WTC11 (cell line): ENCODE data around the gene AGBL1. TPM values are rescaled to one million over a fixed set of nuclear protein-coding genes. Genes with fewer than 3 reads are reported as not detected.

Experiments
- ATAC-seq: fragments of 200-7000 bp; cut with Tn5 transposase; 2 replicates; pipeline ENCODE4 v1.10.0; 2021; ENCODE audit warnings: mild to moderate bottlenecking, moderate library complexity
- CTCF ChIA-PET: fragments of 300-600 bp; sonication (Branson Sonifier 250); formaldehyde crosslinking; loops from one replicate; lab custom pipeline; 2021; ENCODE audit warnings: antibody characterized with exemption; lab: Charles Lee
- POLR2A ChIA-PET: fragments of 350-600 bp; sonication (Branson Sonifier 250); formaldehyde crosslinking; loops from one replicate; lab custom pipeline; 2021; ENCODE audit warnings: antibody characterized with exemption; lab: Charles Lee
- DNase-seq: peaks from one replicate; pipeline ENCODE4 v3.0.0; 2021; ENCODE audit warnings: low spot score
- H3K27ac Mint-ChIP-seq: 2 replicates; pipeline ENCODE4 v1.8.0; 2021; ENCODE audit warnings: mixed read lengths
- H3K27me3 Mint-ChIP-seq: 2 replicates; pipeline ENCODE4 v1.8.0; 2021; ENCODE audit warnings: low read depth, mild to moderate bottlenecking, moderate library complexity, mixed read lengths
- H3K36me3 Mint-ChIP-seq: 2 replicates; pipeline ENCODE4 v1.8.0; 2021; ENCODE audit warnings: mixed read lengths
- H3K4me1 Mint-ChIP-seq: 2 replicates; pipeline ENCODE4 v1.8.0; 2022; ENCODE audit warnings: mixed read lengths
- H3K4me3 Mint-ChIP-seq: 2 replicates; pipeline ENCODE4 v1.8.0; 2021; ENCODE audit warnings: mild to moderate bottlenecking, moderate library complexity, mixed read lengths
- H3K9me3 Mint-ChIP-seq: 2 replicates; pipeline ENCODE4 v1.8.0; 2021; ENCODE audit warnings: mixed read lengths
- ATF1 ChIP-seq: sonication (generic); formaldehyde crosslinking; IDR thresholded peaks from 2 replicates; pipeline ENCODE4 v1.8.1; 2023; ENCODE audit warnings: mild to moderate bottlenecking, moderate library complexity, missing genetic modification reagents
- EMX1 ChIP-seq: fragments of 250-450 bp; sonication (Bioruptor Pico); IDR thresholded peaks from 2 replicates; pipeline ENCODE4 v1.8.0; 2021; ENCODE audit warnings: mild to moderate bottlenecking
- ESRRA ChIP-seq: sonication (generic); formaldehyde crosslinking; IDR thresholded peaks from 2 replicates; pipeline ENCODE4 v1.8.1; 2022; ENCODE audit warnings: mild to moderate bottlenecking, missing genetic modification reagents, borderline replicate concordance
- ETV6 ChIP-seq: sonication (generic); formaldehyde crosslinking; IDR thresholded peaks from 2 replicates; pipeline ENCODE4 v1.8.1; 2022; ENCODE audit warnings: mild to moderate bottlenecking, missing genetic modification reagents
- FOXJ3 ChIP-seq: sonication (generic); formaldehyde crosslinking; IDR thresholded peaks from 2 replicates; pipeline ENCODE4 v1.9.0; 2021; ENCODE audit warnings: missing genetic modification reagents, mild to moderate bottlenecking, borderline replicate concordance
- FOXK1 ChIP-seq: sonication (generic); formaldehyde crosslinking; IDR thresholded peaks from 2 replicates; pipeline ENCODE4 v1.8.0; 2022; ENCODE audit warnings: mild to moderate bottlenecking, moderate library complexity, missing genetic modification reagents
- FOXP1 ChIP-seq: sonication (generic); formaldehyde crosslinking; IDR thresholded peaks from 2 replicates; pipeline ENCODE4 v1.8.0; 2022; ENCODE audit warnings: missing genetic modification reagents, mild to moderate bottlenecking, moderate library complexity, borderline replicate concordance
- GABPB1 ChIP-seq: sonication (generic); formaldehyde crosslinking; IDR thresholded peaks from 2 replicates; pipeline ENCODE4 v1.8.1; 2023; ENCODE audit warnings: mild to moderate bottlenecking, missing genetic modification reagents
- MXD4 ChIP-seq: fragments of 250-450 bp; sonication (Bioruptor Pico); IDR thresholded peaks from 2 replicates; pipeline ENCODE4 v1.8.0; 2021; ENCODE audit warnings: mild to moderate bottlenecking, moderate library complexity, borderline replicate concordance
- NFE2L1 ChIP-seq: sonication (generic); formaldehyde crosslinking; IDR thresholded peaks from 2 replicates; pipeline ENCODE4 v1.8.1; 2023; ENCODE audit warnings: missing genetic modification reagents
- RORB ChIP-seq: fragments of 250-450 bp; sonication (Bioruptor Pico); IDR thresholded peaks from 2 replicates; pipeline ENCODE4 v1.9.0; 2021; ENCODE audit warnings: mild to moderate bottlenecking
- SMAD4 ChIP-seq: sonication (generic); formaldehyde crosslinking; IDR thresholded peaks from 2 replicates; pipeline ENCODE4 v1.8.0; 2022; ENCODE audit warnings: mild to moderate bottlenecking, missing genetic modification reagents
- SOX15 ChIP-seq: fragments of 250-450 bp; sonication (Bioruptor Pico); IDR thresholded peaks from 2 replicates; pipeline ENCODE4 v1.9.0; 2021; ENCODE audit warnings: mild to moderate bottlenecking
- TP53 ChIP-seq: sonication (generic); formaldehyde crosslinking; IDR thresholded peaks from 2 replicates; pipeline ENCODE4 v1.8.1; 2023; ENCODE audit warnings: mild to moderate bottlenecking, missing genetic modification reagents
- ZBTB21 ChIP-seq: sonication (generic); formaldehyde crosslinking; IDR thresholded peaks from 2 replicates; pipeline ENCODE4 v1.8.1; 2023; ENCODE audit warnings: mild to moderate bottlenecking, missing genetic modification reagents, borderline replicate concordance
- ZNF423 ChIP-seq: fragments of 250-450 bp; sonication (Bioruptor Pico); IDR thresholded peaks from 2 replicates; pipeline ENCODE4 v2.1.2; 2022; ENCODE audit warnings: mild to moderate bottlenecking, moderate library complexity
- total RNA-seq: library from RNA; stranded (reverse); gene quantifications from 3 replicates; pipeline ENCODE4 v1.2.3, GENCODE V29; 2021
- TF ChIP-seq, protein P1 (sequence below): sonication (generic); formaldehyde crosslinking; IDR thresholded peaks from 2 replicates; pipeline ENCODE4 v1.8.0; 2023; ENCODE audit warnings: mild to moderate bottlenecking, missing genetic modification reagents
- TF ChIP-seq, protein P2 (sequence below): sonication (generic); formaldehyde crosslinking; IDR thresholded peaks from 2 replicates; pipeline ENCODE4 v1.8.1; 2023; ENCODE audit warnings: mild to moderate bottlenecking, missing genetic modification reagents, borderline replicate concordance
- TF ChIP-seq, protein P3 (sequence below): sonication (generic); formaldehyde crosslinking; IDR thresholded peaks from 2 replicates; pipeline ENCODE4 v1.8.0; 2022; ENCODE audit warnings: mild to moderate bottlenecking, missing genetic modification reagents
- TF ChIP-seq, protein P4 (sequence below): sonication (generic); formaldehyde crosslinking; conservative IDR thresholded peaks from 2 replicates; pipeline ENCODE4 v1.8.1; 2022; ENCODE audit warnings: mild to moderate bottlenecking, missing genetic modification reagents

AGBL1 gene
- total RNA-seq, 1 experiment from 2014 or later = not detected

DNA sequence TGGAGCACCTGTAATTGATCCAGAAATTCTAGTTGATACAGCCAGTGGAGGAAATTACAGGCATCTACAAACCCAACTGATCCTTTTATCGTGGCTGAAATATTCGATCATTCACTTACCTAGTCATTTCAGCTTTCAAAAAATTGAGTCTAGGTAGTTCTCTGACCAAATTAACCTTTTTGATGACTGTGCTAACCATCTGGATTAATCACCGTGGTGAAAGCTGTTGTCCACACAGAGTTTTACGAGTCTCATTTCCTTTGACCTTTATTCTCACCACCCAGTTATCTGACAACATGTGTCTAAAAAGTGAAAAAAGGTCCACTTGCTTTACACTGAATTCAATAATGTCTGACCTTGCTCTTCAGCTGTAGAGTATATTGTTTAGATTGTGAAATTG, 354.3 kb downstream of the AGBL1 start:
- no peak overlapping the region for H3K4me3 Mint-ChIP-seq
- no peak for ATAC-seq
- POLR2A ChIA-PET = no interaction called here

DNA sequence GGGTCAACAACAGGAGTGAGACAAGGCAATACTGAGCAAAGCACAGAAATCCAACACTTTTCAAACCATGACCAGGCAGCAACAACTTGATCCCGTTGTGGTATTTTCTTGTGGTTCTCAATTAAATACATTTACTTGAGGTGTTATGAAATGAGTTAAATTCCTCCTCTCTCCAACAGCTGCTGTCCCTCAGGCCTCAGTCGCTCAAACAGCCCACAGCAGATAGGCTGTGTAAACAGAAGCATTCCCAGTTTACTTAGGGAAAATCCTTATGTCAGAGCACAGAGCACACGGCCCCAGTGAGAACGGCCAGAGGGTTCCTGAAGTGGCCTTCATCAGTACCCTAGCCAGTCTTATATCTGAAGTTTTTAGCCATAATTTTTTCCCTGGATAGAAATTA, 359.9 kb downstream of the AGBL1 start:
- DNase-seq (no peak), ATAC-seq (no peak)
- no peaks in the 10 kb centered on the region for H3K9me3 Mint-ChIP-seq
- H3K4me3 Mint-ChIP-seq = no peak overlapping the region
- TF ChIP-seq ETV6 (CRISPR knock-in tag) = no peak
- TF ChIP-seq FOXJ3 = no peak
- TF ChIP-seq, protein P1, sequence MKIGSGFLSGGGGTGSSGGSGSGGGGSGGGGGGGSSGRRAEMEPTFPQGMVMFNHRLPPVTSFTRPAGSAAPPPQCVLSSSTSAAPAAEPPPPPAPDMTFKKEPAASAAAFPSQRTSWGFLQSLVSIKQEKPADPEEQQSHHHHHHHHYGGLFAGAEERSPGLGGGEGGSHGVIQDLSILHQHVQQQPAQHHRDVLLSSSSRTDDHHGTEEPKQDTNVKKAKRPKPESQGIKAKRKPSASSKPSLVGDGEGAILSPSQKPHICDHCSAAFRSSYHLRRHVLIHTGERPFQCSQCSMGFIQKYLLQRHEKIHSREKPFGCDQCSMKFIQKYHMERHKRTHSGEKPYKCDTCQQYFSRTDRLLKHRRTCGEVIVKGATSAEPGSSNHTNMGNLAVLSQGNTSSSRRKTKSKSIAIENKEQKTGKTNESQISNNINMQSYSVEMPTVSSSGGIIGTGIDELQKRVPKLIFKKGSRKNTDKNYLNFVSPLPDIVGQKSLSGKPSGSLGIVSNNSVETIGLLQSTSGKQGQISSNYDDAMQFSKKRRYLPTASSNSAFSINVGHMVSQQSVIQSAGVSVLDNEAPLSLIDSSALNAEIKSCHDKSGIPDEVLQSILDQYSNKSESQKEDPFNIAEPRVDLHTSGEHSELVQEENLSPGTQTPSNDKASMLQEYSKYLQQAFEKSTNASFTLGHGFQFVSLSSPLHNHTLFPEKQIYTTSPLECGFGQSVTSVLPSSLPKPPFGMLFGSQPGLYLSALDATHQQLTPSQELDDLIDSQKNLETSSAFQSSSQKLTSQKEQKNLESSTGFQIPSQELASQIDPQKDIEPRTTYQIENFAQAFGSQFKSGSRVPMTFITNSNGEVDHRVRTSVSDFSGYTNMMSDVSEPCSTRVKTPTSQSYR (CRISPR knock-in tag) = no peak
- no peak for TF ChIP-seq GABPB1 (CRISPR knock-in tag)
- no peak for TF ChIP-seq RORB (CRISPR knock-in tag)
- TF ChIP-seq, protein P2, sequence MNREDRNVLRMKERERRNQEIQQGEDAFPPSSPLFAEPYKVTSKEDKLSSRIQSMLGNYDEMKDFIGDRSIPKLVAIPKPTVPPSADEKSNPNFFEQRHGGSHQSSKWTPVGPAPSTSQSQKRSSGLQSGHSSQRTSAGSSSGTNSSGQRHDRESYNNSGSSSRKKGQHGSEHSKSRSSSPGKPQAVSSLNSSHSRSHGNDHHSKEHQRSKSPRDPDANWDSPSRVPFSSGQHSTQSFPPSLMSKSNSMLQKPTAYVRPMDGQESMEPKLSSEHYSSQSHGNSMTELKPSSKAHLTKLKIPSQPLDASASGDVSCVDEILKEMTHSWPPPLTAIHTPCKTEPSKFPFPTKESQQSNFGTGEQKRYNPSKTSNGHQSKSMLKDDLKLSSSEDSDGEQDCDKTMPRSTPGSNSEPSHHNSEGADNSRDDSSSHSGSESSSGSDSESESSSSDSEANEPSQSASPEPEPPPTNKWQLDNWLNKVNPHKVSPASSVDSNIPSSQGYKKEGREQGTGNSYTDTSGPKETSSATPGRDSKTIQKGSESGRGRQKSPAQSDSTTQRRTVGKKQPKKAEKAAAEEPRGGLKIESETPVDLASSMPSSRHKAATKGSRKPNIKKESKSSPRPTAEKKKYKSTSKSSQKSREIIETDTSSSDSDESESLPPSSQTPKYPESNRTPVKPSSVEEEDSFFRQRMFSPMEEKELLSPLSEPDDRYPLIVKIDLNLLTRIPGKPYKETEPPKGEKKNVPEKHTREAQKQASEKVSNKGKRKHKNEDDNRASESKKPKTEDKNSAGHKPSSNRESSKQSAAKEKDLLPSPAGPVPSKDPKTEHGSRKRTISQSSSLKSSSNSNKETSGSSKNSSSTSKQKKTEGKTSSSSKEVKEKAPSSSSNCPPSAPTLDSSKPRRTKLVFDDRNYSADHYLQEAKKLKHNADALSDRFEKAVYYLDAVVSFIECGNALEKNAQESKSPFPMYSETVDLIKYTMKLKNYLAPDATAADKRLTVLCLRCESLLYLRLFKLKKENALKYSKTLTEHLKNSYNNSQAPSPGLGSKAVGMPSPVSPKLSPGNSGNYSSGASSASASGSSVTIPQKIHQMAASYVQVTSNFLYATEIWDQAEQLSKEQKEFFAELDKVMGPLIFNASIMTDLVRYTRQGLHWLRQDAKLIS = no peak
- no peak for TF ChIP-seq ESRRA (CRISPR knock-in tag)
- no peak for TF ChIP-seq FOXP1 (CRISPR knock-in tag)
- TF ChIP-seq ZBTB21 (CRISPR knock-in tag) = no peak
- no peak for TF ChIP-seq EMX1 (CRISPR knock-in tag)
- TF ChIP-seq NFE2L1 (CRISPR knock-in tag) = no peak
- TF ChIP-seq SMAD4 = no peak
- TF ChIP-seq, protein P3, sequence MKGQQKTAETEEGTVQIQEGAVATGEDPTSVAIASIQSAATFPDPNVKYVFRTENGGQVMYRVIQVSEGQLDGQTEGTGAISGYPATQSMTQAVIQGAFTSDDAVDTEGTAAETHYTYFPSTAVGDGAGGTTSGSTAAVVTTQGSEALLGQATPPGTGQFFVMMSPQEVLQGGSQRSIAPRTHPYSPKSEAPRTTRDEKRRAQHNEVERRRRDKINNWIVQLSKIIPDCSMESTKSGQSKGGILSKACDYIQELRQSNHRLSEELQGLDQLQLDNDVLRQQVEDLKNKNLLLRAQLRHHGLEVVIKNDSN (CRISPR knock-in tag) = no peak
- TF ChIP-seq MXD4 (CRISPR knock-in tag) = no peak
- no peak for TF ChIP-seq SOX15 (CRISPR knock-in tag)
- no peak for TF ChIP-seq FOXK1
- TF ChIP-seq ATF1 (CRISPR knock-in tag) = no peak
- no peaks in the 10 kb centered on the region for H3K36me3 Mint-ChIP-seq
- no peak overlapping the region for H3K27ac Mint-ChIP-seq
- peaks cover 6% of the 10 kb centered on the region; the same call in 1 of the 2 replicates for H3K4me1 Mint-ChIP-seq
- CTCF ChIA-PET = no interaction called here
- no peaks in the 10 kb centered on the region for H3K27me3 Mint-ChIP-seq
- POLR2A ChIA-PET = no interaction called here

More for the DNA sequence above, 354.3 kb downstream of the AGBL1 start:
- CTCF ChIA-PET = no interaction called here
- H3K36me3 Mint-ChIP-seq = no peaks in the 10 kb centered on the region
- no peak for DNase-seq
- TF ChIP-seq TP53 (CRISPR knock-in tag) (no peak), ZNF423 (CRISPR knock-in tag) (no peak)
- TF ChIP-seq, protein P4, sequence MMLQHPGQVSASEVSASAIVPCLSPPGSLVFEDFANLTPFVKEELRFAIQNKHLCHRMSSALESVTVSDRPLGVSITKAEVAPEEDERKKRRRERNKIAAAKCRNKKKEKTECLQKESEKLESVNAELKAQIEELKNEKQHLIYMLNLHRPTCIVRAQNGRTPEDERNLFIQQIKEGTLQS (CRISPR knock-in tag) = no peak
- no peak overlapping the region for H3K27ac Mint-ChIP-seq
- no peaks in the 10 kb centered on the region for H3K27me3 Mint-ChIP-seq
- peaks cover 6% of the 10 kb centered on the region; the same call in 1 of the 2 replicates for H3K4me1 Mint-ChIP-seq
- H3K9me3 Mint-ChIP-seq = no peaks in the 10 kb centered on the region
